ENCODE results near the gene SCN10A.

The SCN10A gene

DNA sequence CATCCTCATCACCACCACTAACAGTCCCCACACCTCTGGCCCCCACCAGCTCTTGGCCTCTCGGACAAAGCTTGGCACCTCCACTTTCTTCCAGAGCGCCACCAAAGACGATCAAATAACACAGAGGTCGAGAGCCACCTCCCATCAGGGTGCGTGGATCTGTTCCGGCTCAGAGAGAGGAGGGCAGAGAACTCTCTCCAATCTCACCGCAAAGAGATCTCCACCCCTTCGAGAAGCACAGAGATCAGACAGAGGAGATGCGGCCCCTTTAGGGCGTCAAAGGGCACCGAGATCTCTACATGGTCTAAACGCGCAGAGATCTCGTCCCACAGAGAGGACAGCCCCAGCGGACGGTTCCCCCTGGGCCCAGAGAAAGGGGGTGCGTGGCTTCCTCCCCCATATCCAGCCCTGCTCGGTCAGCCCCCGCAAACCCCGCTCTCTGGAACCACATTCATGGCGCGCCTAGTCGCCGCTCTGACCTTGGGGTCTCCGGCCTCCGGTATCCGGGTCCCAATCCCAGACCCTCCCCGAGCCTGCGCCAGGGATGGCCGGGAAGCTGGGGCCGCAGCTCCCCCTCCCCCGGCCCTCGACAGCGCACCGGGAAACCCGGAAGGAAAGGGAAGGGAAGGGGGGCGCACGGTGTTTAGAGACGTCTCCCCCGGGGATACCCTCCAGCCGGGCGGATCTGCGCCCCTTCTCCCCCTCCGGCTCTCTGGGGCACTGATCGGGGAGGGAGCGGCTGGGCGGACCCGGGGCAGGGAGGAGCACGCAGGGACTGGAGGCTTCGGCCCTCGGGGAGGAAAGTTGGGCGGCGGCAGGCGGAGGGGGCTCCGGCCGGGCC lies 167.1 kb downstream of the SCN10A start:
- Histone ChIP-seq H3K9me3 (ENCODE audit: control insufficient read depth in 2 of 2, low read length in 2 of 2) (no peaks in the 10 kb centered on the region), H3K27ac (ENCODE audit: low read depth in 2 of 2, low read length in 2 of 2) (no peak overlapping the region), H3K4me1 (ENCODE audit: control insufficient read depth in 2 of 2, insufficient read depth in 2 of 2, low read length in 2 of 2) (peaks cover 11 to 19% of the 10 kb centered on the region in 2 donors), H3K9ac (ENCODE audit: low read depth in 1 of 2, low read length in 2 of 2) (peak overlapping the region; percentile 6 to 44), H3K4me3 (ENCODE audit: low read length in 2 of 2) (peak overlapping the region in 1 of 2 donors; percentile 63), H3K27me3 (ENCODE audit: control insufficient read depth in 2 of 2, insufficient read depth in 2 of 2, low read length in 2 of 2) (peaks cover 20 to 23% of the 10 kb centered on the region in 2 donors), H3K36me3 (ENCODE audit: control insufficient read depth in 2 of 2, insufficient read depth in 2 of 2, low read length in 2 of 2) (no peaks in the 10 kb centered on the region)

GRCh38 chr3:38648024-38648658 lies 167.9 kb downstream of the SCN10A start:
- Histone ChIP-seq H3K36me3 (ENCODE audit: control insufficient read depth in 2 of 2, insufficient read depth in 2 of 2, low read length in 2 of 2) (no peaks in the 10 kb centered on the region), H3K4me1 (ENCODE audit: control insufficient read depth in 2 of 2, insufficient read depth in 2 of 2, low read length in 2 of 2) (peaks cover 6 to 12% of the 10 kb centered on the region in 2 donors), H3K9me3 (ENCODE audit: control insufficient read depth in 2 of 2, low read length in 2 of 2) (no peaks in the 10 kb centered on the region), H3K4me3 (ENCODE audit: low read length in 2 of 2) (no peak overlapping the region), H3K27ac (ENCODE audit: low read depth in 2 of 2, low read length in 2 of 2) (no peak overlapping the region), H3K27me3 (ENCODE audit: control insufficient read depth in 2 of 2, insufficient read depth in 2 of 2, low read length in 2 of 2) (peaks cover 20 to 23% of the 10 kb centered on the region in 2 donors), H3K9ac (ENCODE audit: low read depth in 1 of 2, low read length in 2 of 2) (no peak overlapping the region)

DNA sequence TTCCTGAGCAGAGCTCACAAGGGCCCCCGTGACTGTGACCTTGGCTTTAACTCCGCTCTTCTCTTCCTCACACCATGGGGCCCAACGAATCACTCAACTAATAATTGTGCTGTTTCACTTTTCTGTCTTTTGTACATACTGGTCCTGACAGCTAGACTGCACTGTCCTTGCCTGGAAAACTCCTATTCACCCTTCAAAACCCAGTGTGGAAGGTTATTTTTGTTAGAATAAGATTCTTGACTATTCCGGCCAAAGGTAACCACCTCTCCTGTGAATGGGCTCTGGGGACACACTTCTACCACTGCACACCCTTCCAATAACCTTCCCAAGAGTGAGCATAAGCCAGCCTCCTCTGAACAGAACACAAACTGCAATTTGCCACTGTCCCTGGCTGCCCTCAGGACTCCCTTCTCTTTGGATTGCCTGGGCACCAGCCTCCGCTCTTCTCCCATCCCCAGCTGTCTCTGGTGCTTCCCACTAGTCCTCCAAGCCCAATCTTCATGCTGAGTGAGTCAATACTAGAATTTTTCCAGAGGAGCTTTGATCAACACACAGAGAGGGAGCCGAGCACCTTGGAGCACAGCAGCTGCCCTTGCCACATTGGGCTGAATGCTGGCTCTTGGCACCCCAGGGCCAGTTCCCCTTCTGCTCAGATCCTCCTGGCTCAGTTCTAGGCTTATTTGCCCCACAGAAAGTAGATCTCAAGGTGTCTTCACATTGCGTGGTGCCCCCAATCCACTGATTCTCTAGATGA lies 168.6 kb downstream of the SCN10A start:
- H3K27me3 ChIP-seq (ENCODE audit: control insufficient read depth in 2 of 2, insufficient read depth in 2 of 2, low read length in 2 of 2), result peaks cover 20 to 23% of the 10 kb centered on the region in 2 donors
- H3K27ac ChIP-seq (ENCODE audit: low read depth in 2 of 2, low read length in 2 of 2), result no peak overlapping the region
- H3K4me3 ChIP-seq (ENCODE audit: low read length in 2 of 2), result no peak overlapping the region
- H3K9ac ChIP-seq (ENCODE audit: low read depth in 1 of 2, low read length in 2 of 2), result no peak overlapping the region
- peaks cover 6 to 12% of the 10 kb centered on the region in 2 donors for H3K4me1 ChIP-seq (ENCODE audit: control insufficient read depth in 2 of 2, insufficient read depth in 2 of 2, low read length in 2 of 2)
- no peaks in the 10 kb centered on the region for H3K36me3 ChIP-seq (ENCODE audit: control insufficient read depth in 2 of 2, insufficient read depth in 2 of 2, low read length in 2 of 2)
- no peaks in the 10 kb centered on the region for H3K9me3 ChIP-seq (ENCODE audit: control insufficient read depth in 2 of 2, low read length in 2 of 2)

All from mucosa of rectum (tissue), 2 donors.